Uterus (tissue), 4 donors: ENCODE results near the gene HEMK1. TPM values are rescaled to one million over a fixed set of nuclear protein-coding genes. Genes with fewer than 3 reads are reported as not detected.

Experiments
- DNase-seq, 2 donors: peaks; one replicate each; pipeline ENCODE4 v3.0.0-alpha.2; 2019 to 2020
- H3K27ac ChIP-seq, 2 donors: fragments of 200-600 bp; sonication (generic); 1 replicate in 1 of 2; 2 replicates in 1 of 2; pipeline ENCODE4 v1.5.1; 2016 to 2018
- H3K27me3 ChIP-seq, 2 donors: fragments of 200-600 bp; sonication (generic); one replicate each; pipeline ENCODE4 v1.5.1; 2018 to 2019; ENCODE audit warnings: control low read depth in 1 of 2
- H3K36me3 ChIP-seq, 2 donors: fragments of 200-600 bp; sonication (generic); one replicate each; pipeline ENCODE4 v1.5.1; 2019; ENCODE audit warnings: control low read depth in 1 of 2
- H3K4me1 ChIP-seq, 2 donors: fragments of 200-600 bp; sonication (generic); one replicate each; pipeline ENCODE4 v1.5.1; 2018 to 2019; ENCODE audit warnings: control low read depth in 1 of 2
- H3K4me3 ChIP-seq, 2 donors: fragments of 200-600 bp; sonication (generic); 1 replicate in 1 of 2; 2 replicates in 1 of 2; pipeline ENCODE4 v1.5.1; 2018 to 2019; ENCODE audit warnings: mild to moderate bottlenecking in 1 of 2
- H3K9me3 ChIP-seq, 2 donors: fragments of 200-600 bp; sonication (generic); one replicate each; pipeline ENCODE4 v1.5.1; 2019; ENCODE audit warnings: control low read depth in 1 of 2
- CTCF ChIP-seq, 4 experiments: fragments of 200-600 bp in 2 of 4; fragments of 450-650 bp in 2 of 4; sonication (generic) in 2 of 4; IDR thresholded peaks; one replicate each; pipeline ENCODE4 v1.5.1; 2016 to 2019; ENCODE audit warnings: antibody characterized with exemption in 4 of 4, mild to moderate bottlenecking in 2 of 4, moderate library complexity in 1 of 4
- POLR2A ChIP-seq, 2 donors: fragments of 450-650 bp; IDR thresholded peaks; one replicate each; pipeline ENCODE4 v1.6.1; 2016; ENCODE audit warnings: antibody characterized with exemption in 2 of 2, mild to moderate bottlenecking in 1 of 2, moderate library complexity in 1 of 2
- intact Hi-C: fragments of 100-400 bp; cut with DNase I; formaldehyde crosslinking; loops from one replicate; pipeline ENCODE4 v1.15.1; 2023; ENCODE audit warnings: low total_unique reads
- total RNA-seq, 4 donors: library from RNA; depleted of rRNA in 3 of 4; stranded (reverse); fragments of >200 nt in 3 of 4; gene quantifications; one replicate each; pipeline versions ENCODE4 v1.1.0 to v1.2.4, GENCODE V29; 2014 to 2023
- donor health status: DM: yes; HTN: yes; CAD: no.

Gene HEMK1
- total RNA-seq, 4 donors from 2014 or later, result 0.77 to 26.5 (median 11.4) TPM

GRCh38 chr3:50612970-50613846 lies 43.9 kb downstream of the HEMK1 start:
- H3K27ac ChIP-seq, result peak overlapping the region in 1 of 2 donors; percentile 85
- no peak for DNase-seq
- no peaks in the 10 kb centered on the region for H3K9me3 ChIP-seq
- H3K4me1 ChIP-seq, result peaks cover 0 to 16% of the 10 kb centered on the region in 2 donors
- no peaks in the 10 kb centered on the region for H3K36me3 ChIP-seq
- no peak for TF ChIP-seq POLR2A (IDR thresholded peaks at IDR 0.05)
- no peaks in the 10 kb centered on the region for H3K27me3 ChIP-seq
- H3K4me3 ChIP-seq, result no peak overlapping the region
- intact Hi-C loops, result no loop called here

GRCh38 chr3:50615190-50615589 lies 45.9 kb downstream of the HEMK1 start:
- Histone ChIP-seq H3K4me3 (no peak overlapping the region), H3K4me1 (peaks cover 0 to 15% of the 10 kb centered on the region in 2 donors), H3K27ac (no peak overlapping the region), H3K36me3 (no peaks in the 10 kb centered on the region), H3K9me3 (no peaks in the 10 kb centered on the region), H3K27me3 (no peaks in the 10 kb centered on the region)
- DNase-seq, result no peak
- TF ChIP-seq CTCF (IDR thresholded peaks at IDR 0.05) (no peak), POLR2A (IDR thresholded peaks at IDR 0.05) (no peak)
- intact Hi-C loops, result loop anchor here (2.0 kb wide), 1 partner anchor 42 kb away; no protein-coding TSS in a partner anchor

- DNase-seq, result peak; percentile 83 to 85
- intact Hi-C loops, result no loop called here
Observed at GRCh38 chr3:50616003-50616769, 46.9 kb downstream of the HEMK1 start.

GRCh38 chr3:50616770-50617095 lies 47.4 kb downstream of the HEMK1 start:
- TF ChIP-seq POLR2A (IDR thresholded peaks at IDR 0.05), result peak; percentile 9 to 27
- peak in 3 of 4 experiments; percentile 1 to 23 (median 13) for TF ChIP-seq CTCF (IDR thresholded peaks at IDR 0.05)
- Histone ChIP-seq H3K9me3 (no peaks in the 10 kb centered on the region), H3K4me1 (peaks cover 0 to 12% of the 10 kb centered on the region in 2 donors), H3K27me3 (no peaks in the 10 kb centered on the region), H3K4me3 (peak overlapping the region; percentile 62 to 83), H3K27ac (peak overlapping the region; percentile 75 to 81), H3K36me3 (no peaks in the 10 kb centered on the region)
- DNase-seq, result peak; percentile 93 to 96
- intact Hi-C loops, result no loop called here

More at GRCh38 chr3:50616003-50616769, 46.9 kb downstream of the HEMK1 start:
- Histone ChIP-seq H3K9me3 (no peaks in the 10 kb centered on the region), H3K4me3 (peak overlapping the region; percentile 62 to 83), H3K27ac (peak overlapping the region; percentile 75 to 81), H3K4me1 (peaks cover 0 to 12% of the 10 kb centered on the region in 2 donors), H3K27me3 (no peaks in the 10 kb centered on the region), H3K36me3 (no peaks in the 10 kb centered on the region)
- TF ChIP-seq CTCF (IDR thresholded peaks at IDR 0.05), result peak; percentile 98 to 99 (median 99)
- TF ChIP-seq POLR2A (IDR thresholded peaks at IDR 0.05), result no peak

GRCh38 chr3:50617096-50617791 lies 47.9 kb downstream of the HEMK1 start, which contains the start of gene MAPKAPK3:
Gene MAPKAPK3, plus strand, starts transcription at chr3:50617151. Its CDS starts 415 bp downstream, at chr3:50617566.
- Histone ChIP-seq H3K27me3 (no peaks in the 10 kb centered on the region), H3K9me3 (no peaks in the 10 kb centered on the region), H3K4me3 (peak within 1 kb of the TSS; percentile 62 to 83), H3K4me1 (peaks cover 0 to 12% of the 10 kb centered on the region in 2 donors), H3K36me3 (no peaks in the 10 kb centered on the region), H3K27ac (peak within 1 kb of the TSS; percentile 75 to 81)
- intact Hi-C loops, result no loop called here
- no peak for TF ChIP-seq POLR2A (IDR thresholded peaks at IDR 0.05)
- TF ChIP-seq CTCF (IDR thresholded peaks at IDR 0.05), result no peak
- DNase-seq, result peak in 1 of 2 donors; percentile 62
